Liver (tissue), 9 donors: ENCODE measurements around the gene CACNG4. TPM values are rescaled to one million over a fixed set of nuclear protein-coding genes. Genes with fewer than 3 reads are reported as not detected.

ENCODE experiments used
- DNase-seq: peaks from one replicate; pipeline ENCODE4 v3.0.0-alpha.2; 2017; ENCODE audit warnings: low spot score
- H3K27ac ChIP-seq, 2 donors: one replicate each; pipeline ENCODE4 v1.7.0; 2013; ENCODE audit warnings: inconsistent platforms in 2 of 2, low read length in 2 of 2, control low read depth in 1 of 2, low read depth in 1 of 2, mild to moderate bottlenecking in 1 of 2
- H3K27me3 ChIP-seq, 4 donors: one replicate each; pipeline versions ENCODE4 v1.6.1 to v1.7.0; 2013; ENCODE audit warnings: low read length in 3 of 4, inconsistent platforms in 1 of 4, mild to moderate bottlenecking in 1 of 4, moderate library complexity in 1 of 4; ENCODE audit not compliant: control insufficient read depth in 4 of 4, insufficient read depth in 4 of 4
- H3K36me3 ChIP-seq, 4 donors: one replicate each; pipeline versions ENCODE4 v1.6.1 to v1.7.0; 2013; ENCODE audit warnings: low read length in 3 of 4, mild to moderate bottlenecking in 3 of 4, low read depth in 1 of 4, moderate library complexity in 1 of 4; ENCODE audit not compliant: control insufficient read depth in 4 of 4, insufficient read depth in 3 of 4
- H3K4me1 ChIP-seq, 4 donors: one replicate each; pipeline versions ENCODE4 v1.6.1 to v1.7.0; 2013; ENCODE audit warnings: low read length in 3 of 4, mild to moderate bottlenecking in 3 of 4, moderate library complexity in 1 of 4; ENCODE audit not compliant: control insufficient read depth in 4 of 4, insufficient read depth in 4 of 4
- H3K4me3 ChIP-seq, 3 donors: one replicate each; pipeline versions ENCODE4 v1.6.1 to v1.7.0; 2013; ENCODE audit warnings: low read length in 3 of 3, control low read depth in 1 of 3, low read depth in 1 of 3, mild to moderate bottlenecking in 1 of 3
- H3K9ac ChIP-seq, 2 donors: one replicate each; pipeline ENCODE4 v1.7.0; 2013; ENCODE audit warnings: low read length in 2 of 2, mild to moderate bottlenecking in 2 of 2, moderate library complexity in 2 of 2, control low read depth in 1 of 2, low read depth in 1 of 2
- H3K9me3 ChIP-seq, 4 donors: one replicate each; pipeline versions ENCODE4 v1.6.1 to v1.7.0; 2013; ENCODE audit warnings: low read length in 3 of 4; ENCODE audit not compliant: control insufficient read depth in 4 of 4
- EGR1 ChIP-seq, 2 donors: IDR thresholded peaks; 2 replicates each; pipeline ENCODE4 v1.6.1; 2016 to 2018; ENCODE audit warnings: antibody characterized with exemption in 2 of 2, low read depth in 2 of 2
- FOXA1 ChIP-seq: IDR thresholded peaks from 2 replicates; pipeline ENCODE4 v1.6.1; 2016; ENCODE audit warnings: antibody characterized with exemption
- GABPA ChIP-seq, 2 donors: IDR thresholded peaks in 1 of 2; conservative IDR thresholded peaks in 1 of 2; 2 replicates each; pipeline ENCODE4 v1.6.1; 2016; ENCODE audit warnings: antibody characterized with exemption in 2 of 2, mild to moderate bottlenecking in 1 of 2, moderate library complexity in 1 of 2
- HNF4G ChIP-seq: IDR thresholded peaks from 2 replicates; pipeline ENCODE4 v1.6.1; 2016; ENCODE audit warnings: antibody characterized with exemption
- NR2F2 ChIP-seq: IDR thresholded peaks from 2 replicates; pipeline ENCODE4 v1.6.1; 2016; ENCODE audit warnings: antibody characterized with exemption
- RXRA ChIP-seq, 2 donors: IDR thresholded peaks; 2 replicates each; pipeline ENCODE4 v1.6.1; 2017 to 2018; ENCODE audit warnings: antibody characterized with exemption in 2 of 2, mild to moderate bottlenecking in 1 of 2
- SP1 ChIP-seq: IDR thresholded peaks from 2 replicates; pipeline ENCODE4 v1.6.1; 2018; ENCODE audit warnings: antibody characterized with exemption, mild to moderate bottlenecking
- TAF1 ChIP-seq: conservative IDR thresholded peaks from 2 replicates; pipeline ENCODE4 v1.6.1; 2016; ENCODE audit warnings: antibody characterized with exemption, mild to moderate bottlenecking
- YY1 ChIP-seq: IDR thresholded peaks from 2 replicates; pipeline ENCODE4 v1.6.1; 2016; ENCODE audit warnings: antibody characterized with exemption, mild to moderate bottlenecking
- whole genome bisulfite sequencing: extraction: QIAGEN DNeasy Blood & Tissue Kit; methylation state at CpG from one replicate; pipeline ENCODE4 v1.1.7; 2013; 5-methylcytosine and 5-hydroxymethylcytosine counted together
- polyA plus RNA-seq, 2 donors: library from polyadenylated mRNA; stranded (reverse) in 1 of 2; unstranded in 1 of 2; fragments of 200-250 nt in 1 of 2; fragments of >200 nt in 1 of 2; fragmentation: Nextera tagmentation in 1 of 2; extraction: Ambion mirVana in 1 of 2; gene quantifications; one replicate each; pipeline versions ENCODE4 v1.2.1 to v1.2.3, GENCODE V29; 2013 to 2015
- total RNA-seq, 2 donors: library from RNA; depleted of rRNA; stranded (reverse); fragments of >200 nt; gene quantifications; one replicate each; pipeline ENCODE4 v1.2.3, GENCODE V29; 2014
- TF ChIP-seq, protein P1 (sequence below): fragments of 150-350 bp; IDR thresholded peaks from 2 replicates; pipeline ENCODE4 v1.5.1; 2017; ENCODE audit warnings: improper control_type of control experiment, low read depth, low read length; ENCODE audit not compliant: missing input control
- TF ChIP-seq, protein P2 (sequence below): IDR thresholded peaks from 2 replicates; pipeline ENCODE4 v1.6.1; 2016; ENCODE audit warnings: antibody characterized with exemption, mild to moderate bottlenecking
- donor health status: healthy.
- donor health status: healthy.
- donor health status: healthy.
- donor health status: healthy.
- donor health status: healthy.

Gene CACNG4
- total and polyA plus RNA-seq, 4 donors: 0.02 to 0.09 (median 0.08) TPM; not detected in 1

DNA sequence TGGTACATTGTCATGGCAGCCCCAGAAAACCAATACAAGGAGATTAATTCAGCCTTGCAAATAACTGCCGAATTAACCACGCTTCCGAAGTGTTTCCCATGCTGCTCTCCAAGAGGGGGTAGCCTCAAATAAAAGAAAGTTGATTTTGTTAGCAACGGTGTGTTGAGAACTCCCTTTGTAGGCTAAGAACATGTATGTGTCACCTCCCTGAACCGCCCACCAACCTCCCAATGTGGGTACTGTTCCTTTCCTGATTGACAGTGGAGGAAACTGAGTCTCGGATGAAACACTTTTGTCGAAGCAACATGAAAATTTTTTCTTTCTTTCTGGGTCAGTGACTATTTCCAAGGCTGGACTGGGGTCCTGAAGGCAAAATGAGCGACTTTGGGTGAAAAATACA lies 25.1 kb downstream of the CACNG4 start:
- no peaks in the 10 kb centered on the region for H3K9me3 ChIP-seq
- TF ChIP-seq GABPA (IDR thresholded peaks at IDR 0.05 in 1 of 2, conservative IDR thresholded peaks at IDR 0.05 in 1 of 2): no peak
- TF ChIP-seq, protein P1, sequence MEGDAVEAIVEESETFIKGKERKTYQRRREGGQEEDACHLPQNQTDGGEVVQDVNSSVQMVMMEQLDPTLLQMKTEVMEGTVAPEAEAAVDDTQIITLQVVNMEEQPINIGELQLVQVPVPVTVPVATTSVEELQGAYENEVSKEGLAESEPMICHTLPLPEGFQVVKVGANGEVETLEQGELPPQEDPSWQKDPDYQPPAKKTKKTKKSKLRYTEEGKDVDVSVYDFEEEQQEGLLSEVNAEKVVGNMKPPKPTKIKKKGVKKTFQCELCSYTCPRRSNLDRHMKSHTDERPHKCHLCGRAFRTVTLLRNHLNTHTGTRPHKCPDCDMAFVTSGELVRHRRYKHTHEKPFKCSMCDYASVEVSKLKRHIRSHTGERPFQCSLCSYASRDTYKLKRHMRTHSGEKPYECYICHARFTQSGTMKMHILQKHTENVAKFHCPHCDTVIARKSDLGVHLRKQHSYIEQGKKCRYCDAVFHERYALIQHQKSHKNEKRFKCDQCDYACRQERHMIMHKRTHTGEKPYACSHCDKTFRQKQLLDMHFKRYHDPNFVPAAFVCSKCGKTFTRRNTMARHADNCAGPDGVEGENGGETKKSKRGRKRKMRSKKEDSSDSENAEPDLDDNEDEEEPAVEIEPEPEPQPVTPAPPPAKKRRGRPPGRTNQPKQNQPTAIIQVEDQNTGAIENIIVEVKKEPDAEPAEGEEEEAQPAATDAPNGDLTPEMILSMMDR: no peak
- no peak for TF ChIP-seq SP1
- no peak for TF ChIP-seq HNF4G
- TF ChIP-seq, protein P2, sequence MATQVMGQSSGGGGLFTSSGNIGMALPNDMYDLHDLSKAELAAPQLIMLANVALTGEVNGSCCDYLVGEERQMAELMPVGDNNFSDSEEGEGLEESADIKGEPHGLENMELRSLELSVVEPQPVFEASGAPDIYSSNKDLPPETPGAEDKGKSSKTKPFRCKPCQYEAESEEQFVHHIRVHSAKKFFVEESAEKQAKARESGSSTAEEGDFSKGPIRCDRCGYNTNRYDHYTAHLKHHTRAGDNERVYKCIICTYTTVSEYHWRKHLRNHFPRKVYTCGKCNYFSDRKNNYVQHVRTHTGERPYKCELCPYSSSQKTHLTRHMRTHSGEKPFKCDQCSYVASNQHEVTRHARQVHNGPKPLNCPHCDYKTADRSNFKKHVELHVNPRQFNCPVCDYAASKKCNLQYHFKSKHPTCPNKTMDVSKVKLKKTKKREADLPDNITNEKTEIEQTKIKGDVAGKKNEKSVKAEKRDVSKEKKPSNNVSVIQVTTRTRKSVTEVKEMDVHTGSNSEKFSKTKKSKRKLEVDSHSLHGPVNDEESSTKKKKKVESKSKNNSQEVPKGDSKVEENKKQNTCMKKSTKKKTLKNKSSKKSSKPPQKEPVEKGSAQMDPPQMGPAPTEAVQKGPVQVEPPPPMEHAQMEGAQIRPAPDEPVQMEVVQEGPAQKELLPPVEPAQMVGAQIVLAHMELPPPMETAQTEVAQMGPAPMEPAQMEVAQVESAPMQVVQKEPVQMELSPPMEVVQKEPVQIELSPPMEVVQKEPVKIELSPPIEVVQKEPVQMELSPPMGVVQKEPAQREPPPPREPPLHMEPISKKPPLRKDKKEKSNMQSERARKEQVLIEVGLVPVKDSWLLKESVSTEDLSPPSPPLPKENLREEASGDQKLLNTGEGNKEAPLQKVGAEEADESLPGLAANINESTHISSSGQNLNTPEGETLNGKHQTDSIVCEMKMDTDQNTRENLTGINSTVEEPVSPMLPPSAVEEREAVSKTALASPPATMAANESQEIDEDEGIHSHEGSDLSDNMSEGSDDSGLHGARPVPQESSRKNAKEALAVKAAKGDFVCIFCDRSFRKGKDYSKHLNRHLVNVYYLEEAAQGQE: no peak
- no peak for TF ChIP-seq YY1
- no peak for TF ChIP-seq FOXA1
- no peak for TF ChIP-seq EGR1 (IDR thresholded peaks at IDR 0.05; ENCODE audit: low read depth in 2 of 2)
- TF ChIP-seq RXRA (IDR thresholded peaks at IDR 0.05): no peak
- peaks cover 0 to 2% (median 0%) of the 10 kb centered on the region in 4 donors for H3K27me3 ChIP-seq
- no peaks in the 10 kb centered on the region for H3K36me3 ChIP-seq
- no peaks in the 10 kb centered on the region for H3K4me1 ChIP-seq
- H3K9ac ChIP-seq: no peak overlapping the region
- DNase-seq: no peak
- no peak overlapping the region for H3K4me3 ChIP-seq
- no peak overlapping the region for H3K27ac ChIP-seq
- WGBS: 85% methylated on average over 8 of the region's 8 CpGs

DNA sequence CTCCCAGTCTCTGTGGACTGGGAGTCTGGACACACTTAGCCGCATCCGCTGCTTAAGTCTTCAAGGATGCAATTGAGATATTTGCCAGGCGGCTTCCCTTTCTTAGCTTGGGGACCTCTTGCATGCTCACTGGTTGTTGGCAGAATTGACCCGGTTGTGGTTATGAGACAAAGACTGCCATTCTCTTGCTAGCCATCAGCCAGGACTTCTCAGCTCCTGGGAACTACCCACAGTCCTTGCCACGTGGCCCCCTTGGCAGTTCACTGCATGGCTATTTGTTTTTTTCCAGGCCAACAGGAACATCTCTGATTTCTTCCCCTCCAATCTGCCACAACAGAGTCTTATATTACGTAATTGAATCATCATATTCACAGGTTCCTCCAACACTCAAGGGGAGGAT lies 25.5 kb downstream of the CACNG4 start:
- no peaks in the 10 kb centered on the region for H3K36me3 ChIP-seq
- 85% methylated on average over 6 of the region's 6 CpGs for WGBS
- TF ChIP-seq EGR1 (IDR thresholded peaks at IDR 0.05; ENCODE audit: low read depth in 2 of 2) (no peak), GABPA (IDR thresholded peaks at IDR 0.05 in 1 of 2, conservative IDR thresholded peaks at IDR 0.05 in 1 of 2) (no peak), SP1 (no peak), NR2F2 (no peak), TAF1 (no peak)
- TF ChIP-seq, protein P2: no peak
- TF ChIP-seq, protein P1: no peak
- H3K27me3 ChIP-seq: no peaks in the 10 kb centered on the region
- no peaks in the 10 kb centered on the region for H3K9me3 ChIP-seq
- H3K27ac ChIP-seq: no peak overlapping the region
- no peak overlapping the region for H3K9ac ChIP-seq
- H3K4me3 ChIP-seq: no peak overlapping the region
- H3K4me1 ChIP-seq: no peaks in the 10 kb centered on the region
- no peak for DNase-seq
